Measurements from ENCODE around the gene KCNIP1.

- no peak for TF ChIP-seq POLR2A (IDR thresholded peaks at IDR 0.05)
- no peak for TF ChIP-seq CTCF (IDR thresholded peaks at IDR 0.05)
- TF ChIP-seq POLR2AphosphoS5 (IDR thresholded peaks at IDR 0.05): no peak
Measured at GRCh38 chr5:170510559-170510958, 6.7 kb downstream of the KCNIP1 start.

All from stomach (tissue), 4 donors.